Common myeloid progenitor, CD34-positive (primary cell): ENCODE measurements around the gene LRP1B.
"Not testable (repeated sequence)": the region's sequence is repeated elsewhere in the genome, so short reads cannot be mapped to it uniquely, and the experiment has no call there.

Experiments
- CTCF ChIA-PET: fragments of 350-600 bp; sonication (Branson Sonifier 250); formaldehyde crosslinking; loops from one replicate; lab custom pipeline; 2021; ENCODE audit warnings: antibody characterized with exemption; lab: Charles Lee
- POLR2A ChIA-PET: fragments of 350-600 bp; sonication (Branson Sonifier 250); formaldehyde crosslinking; loops from one replicate; lab custom pipeline; 2021; ENCODE audit warnings: antibody characterized with exemption; lab: Charles Lee
- DNase-seq, 3 donors: peaks; one replicate each; pipeline versions ENCODE4 v3.0.0 to v3.0.0-alpha.2; 2013
- H3K27ac ChIP-seq, 2 experiments: 1 replicate in 1 of 2; 2 replicates in 1 of 2; pipeline ENCODE4 v1.7.0; 2013; ENCODE audit warnings: inconsistent platforms in 2 of 2, low read length in 2 of 2, mild to moderate bottlenecking in 2 of 2, low read depth in 1 of 2, moderate library complexity in 1 of 2; ENCODE audit not compliant: severe bottlenecking in 2 of 2, insufficient read depth in 1 of 2, poor library complexity in 1 of 2
- H3K27me3 ChIP-seq, 5 experiments: replicated peaks in 2 of 5; 1 replicate in 3 of 5; 2 replicates in 2 of 5; pipeline versions ENCODE4 v1.6.1 to v1.7.0; 2013; ENCODE audit warnings: low read length in 4 of 5, mild to moderate bottlenecking in 2 of 5, moderate library complexity in 2 of 5, inconsistent platforms in 1 of 5; ENCODE audit not compliant: insufficient read depth in 5 of 5, control insufficient read depth in 4 of 5
- H3K36me3 ChIP-seq, 4 experiments: 1 replicate in 2 of 4; 2 replicates in 2 of 4; pipeline versions ENCODE4 v1.6.1 to v1.7.0; 2013; ENCODE audit warnings: low read length in 3 of 4, control low read depth in 1 of 4, mild to moderate bottlenecking in 1 of 4; ENCODE audit not compliant: control insufficient read depth in 4 of 4, insufficient read depth in 4 of 4
- H3K4me1 ChIP-seq, 4 experiments: 1 replicate in 3 of 4; 2 replicates in 1 of 4; pipeline versions ENCODE4 v1.6.1 to v1.7.1; 2013; ENCODE audit warnings: low read length in 3 of 4, mild to moderate bottlenecking in 3 of 4, control low read depth in 1 of 4, inconsistent platforms in 1 of 4, moderate library complexity in 1 of 4; ENCODE audit not compliant: control insufficient read depth in 4 of 4, insufficient read depth in 4 of 4; ENCODE audit errors: control extremely low read depth in 1 of 4
- H3K4me3 ChIP-seq, 7 experiments: 1 replicate in 4 of 7; 2 replicates in 3 of 7; pipeline versions ENCODE4 v1.5.1 to v1.7.0; 2013; ENCODE audit warnings: mild to moderate bottlenecking in 7 of 7, low read length in 6 of 7, moderate library complexity in 6 of 7, inconsistent platforms in 2 of 7, low read depth in 2 of 7, control low read depth in 1 of 7; ENCODE audit not compliant: insufficient read depth in 4 of 7, control insufficient read depth in 1 of 7; ENCODE audit errors: extremely low read depth in 1 of 7
- H3K9me3 ChIP-seq, 5 experiments: 1 replicate in 4 of 5; 2 replicates in 1 of 5; pipeline versions ENCODE4 v1.6.1 to v1.7.1; 2013; ENCODE audit warnings: low read length in 4 of 5, mild to moderate bottlenecking in 2 of 5, inconsistent platforms in 1 of 5, low read depth in 1 of 5, moderate library complexity in 1 of 5; ENCODE audit not compliant: control insufficient read depth in 4 of 5, insufficient read depth in 2 of 5; ENCODE audit errors: control extremely low read depth in 1 of 5
- WGBS: methylation state at CpG from one replicate; pipeline ENCODE4 v1.1.5; 2013; ENCODE audit not compliant: insufficient coverage; 5-methylcytosine and 5-hydroxymethylcytosine counted together

Gene LRP1B

GRCh38 chr2:140986456-140986855 lies 1144.4 kb downstream of the LRP1B start:
- Histone ChIP-seq H3K9me3 (no peaks in the 10 kb centered on the region), H3K27ac (no peak overlapping the region), H3K4me1 (no peaks in the 10 kb centered on the region), H3K36me3 (no peaks in the 10 kb centered on the region), H3K4me3 (no peak overlapping the region), H3K27me3 (no peaks in the 10 kb centered on the region)
- ChIA-PET CTCF (no interaction called here), POLR2A (no interaction called here)
- WGBS, result no CpG with 5 or more reads among the region's 1 CpG
- no peak for DNase-seq

- H3K27ac ChIP-seq, result no peak overlapping the region
- CTCF ChIA-PET, result no interaction called here
- H3K36me3 ChIP-seq, result no peaks in the 10 kb centered on the region
- H3K9me3 ChIP-seq, result no peaks in the 10 kb centered on the region
- POLR2A ChIA-PET, result no interaction called here
- H3K4me3 ChIP-seq, result no peak overlapping the region
- no peak for DNase-seq
- no peaks in the 10 kb centered on the region for H3K27me3 ChIP-seq
- H3K4me1 ChIP-seq, result no peaks in the 10 kb centered on the region
Observed at GRCh38 chr2:140975237-140975636, 1155.6 kb downstream of the LRP1B start.

- Histone ChIP-seq H3K4me1 (no peaks in the 10 kb centered on the region), H3K27me3 (no peaks in the 10 kb centered on the region), H3K27ac (no peak overlapping the region), H3K9me3 (no peaks in the 10 kb centered on the region), H3K36me3 (no peaks in the 10 kb centered on the region), H3K4me3 (no peak overlapping the region)
- POLR2A ChIA-PET, result no interaction called here
- no peak for DNase-seq
- WGBS, result no CpG with 5 or more reads among the region's 1 CpG
- CTCF ChIA-PET, result no interaction called here
Observed at GRCh38 chr2:140972724-140973123, 1158.1 kb downstream of the LRP1B start.

- POLR2A ChIA-PET, H3K36me3 ChIP-seq: not testable (repeated sequence)
Observed at GRCh38 chr2:140964324-140964723, 1166.5 kb downstream of the LRP1B start.

GRCh38 chr2:140949932-140950331 lies 1180.9 kb downstream of the LRP1B start:
- ChIA-PET POLR2A (no interaction called here), CTCF (no interaction called here)
- H3K4me1 ChIP-seq, result no peaks in the 10 kb centered on the region
- H3K27me3 ChIP-seq, result no peaks in the 10 kb centered on the region
- DNase-seq, result no peak
- H3K27ac ChIP-seq, result no peak overlapping the region
- H3K36me3 ChIP-seq, result no peaks in the 10 kb centered on the region
- H3K4me3 ChIP-seq, result no peak overlapping the region
- WGBS, result no CpG with 5 or more reads among the region's 1 CpG
- no peaks in the 10 kb centered on the region for H3K9me3 ChIP-seq

More at GRCh38 chr2:140964324-140964723, 1166.5 kb downstream of the LRP1B start:
- H3K9me3 ChIP-seq, H3K4me3 ChIP-seq, H3K27me3 ChIP-seq, DNase-seq, CTCF ChIA-PET, H3K27ac ChIP-seq, H3K4me1 ChIP-seq: not testable (repeated sequence)
- WGBS, result 95% methylated on average over 9 of the region's 11 CpGs

GRCh38 chr2:140947236-140947635 lies 1183.6 kb downstream of the LRP1B start:
- WGBS, result 100% methylated on average over 1 of the region's 4 CpGs
- POLR2A ChIA-PET, result no interaction called here

GRCh38 chr2:140943867-140944266 lies 1186.9 kb downstream of the LRP1B start:
- CTCF ChIA-PET, result no interaction called here
- Histone ChIP-seq H3K36me3 (no peaks in the 10 kb centered on the region), H3K4me3 (no peak overlapping the region), H3K4me1 (no peaks in the 10 kb centered on the region), H3K27ac (no peak overlapping the region), H3K9me3 (peaks cover 0 to 1% (median 0%) of the 10 kb centered on the region in 5 experiments), H3K27me3 (no peaks in the 10 kb centered on the region)
- DNase-seq, result no peak
- POLR2A ChIA-PET, result no interaction called here

More at GRCh38 chr2:140947236-140947635, 1183.6 kb downstream of the LRP1B start:
- Histone ChIP-seq H3K9me3 (peaks cover 0 to 1% (median 0%) of the 10 kb centered on the region in 5 experiments), H3K4me1 (no peaks in the 10 kb centered on the region), H3K4me3 (no peak overlapping the region), H3K27ac (no peak overlapping the region), H3K36me3 (no peaks in the 10 kb centered on the region), H3K27me3 (no peaks in the 10 kb centered on the region)
- CTCF ChIA-PET, result no interaction called here
- no peak for DNase-seq
